ENCODE results near the gene PARS2. TPM values are rescaled to one million over a fixed set of nuclear protein-coding genes. Genes with fewer than 3 reads are reported as not detected.

Gene PARS2
- total RNA-seq, 1 donor from 2014 or later: 0.43 TPM

GRCh38 chr1:54758678-54759348, 5.5 kb downstream of the PARS2 start:
- no peak for TF ChIP-seq CTCF (IDR thresholded peaks at IDR 0.05)
- Histone ChIP-seq H3K27me3 (no peaks in the 10 kb centered on the region), H3K4me1 (peaks cover 0 to 5% of the 10 kb centered on the region in 2 donors), H3K9me3 (no peaks in the 10 kb centered on the region), H3K4me3 (no peak overlapping the region), H3K36me3 (peaks cover 13 to 28% of the 10 kb centered on the region in 2 donors), H3K27ac (no peak overlapping the region)
- intact Hi-C loops (cut with DNase I): no loop called here
- DNase-seq (ENCODE audit: low spot score in 2 of 2): no peak

GRCh38 chr1:54757833-54758232, 6.5 kb downstream of the PARS2 start:
- H3K27ac ChIP-seq: no peak overlapping the region
- peaks cover 13 to 28% of the 10 kb centered on the region in 2 donors for H3K36me3 ChIP-seq
- H3K27me3 ChIP-seq: no peaks in the 10 kb centered on the region
- H3K4me3 ChIP-seq: no peak overlapping the region
- no peak for DNase-seq (ENCODE audit: low spot score in 2 of 2)
- no peaks in the 10 kb centered on the region for H3K9me3 ChIP-seq
- H3K4me1 ChIP-seq: no peaks in the 10 kb centered on the region
- no peak for TF ChIP-seq CTCF (IDR thresholded peaks at IDR 0.05)
- intact Hi-C loops (cut with DNase I): no loop called here

GRCh38 chr1:54754486-54755285, 9.6 kb downstream of the PARS2 start:
- no peak overlapping the region for H3K27ac ChIP-seq
- no peaks in the 10 kb centered on the region for H3K27me3 ChIP-seq
- intact Hi-C loops (cut with DNase I): no loop called here
- TF ChIP-seq CTCF (IDR thresholded peaks at IDR 0.05): no peak
- no peak for DNase-seq (ENCODE audit: low spot score in 2 of 2)
- H3K4me1 ChIP-seq: no peaks in the 10 kb centered on the region
- H3K36me3 ChIP-seq: peaks cover 13 to 28% of the 10 kb centered on the region in 2 donors
- no peak overlapping the region for H3K4me3 ChIP-seq
- no peaks in the 10 kb centered on the region for H3K9me3 ChIP-seq

GRCh38 chr1:54754045-54754444, 10.3 kb downstream of the PARS2 start:
- no peaks in the 10 kb centered on the region for H3K4me1 ChIP-seq
- TF ChIP-seq CTCF (IDR thresholded peaks at IDR 0.05): no peak

GRCh38 chr1:54751426-54751825, 12.9 kb downstream of the PARS2 start:
- DNase-seq (ENCODE audit: low spot score in 2 of 2): no peak
- Histone ChIP-seq H3K36me3 (peaks cover 0 to 6% of the 10 kb centered on the region in 2 donors), H3K4me1 (no peaks in the 10 kb centered on the region), H3K4me3 (no peak overlapping the region), H3K9me3 (no peaks in the 10 kb centered on the region), H3K27me3 (no peaks in the 10 kb centered on the region), H3K27ac (no peak overlapping the region)
- intact Hi-C loops (cut with DNase I): no loop called here
- TF ChIP-seq CTCF (IDR thresholded peaks at IDR 0.05): no peak

More at GRCh38 chr1:54754045-54754444, 10.3 kb downstream of the PARS2 start:
- Histone ChIP-seq H3K4me3 (no peak overlapping the region), H3K9me3 (no peaks in the 10 kb centered on the region), H3K27ac (no peak overlapping the region), H3K27me3 (no peaks in the 10 kb centered on the region), H3K36me3 (peaks cover 13 to 28% of the 10 kb centered on the region in 2 donors)
- intact Hi-C loops (cut with DNase I): no loop called here
- no peak for DNase-seq (ENCODE audit: low spot score in 2 of 2)
